ENCODE data around the gene PRRG3.

DNA sequence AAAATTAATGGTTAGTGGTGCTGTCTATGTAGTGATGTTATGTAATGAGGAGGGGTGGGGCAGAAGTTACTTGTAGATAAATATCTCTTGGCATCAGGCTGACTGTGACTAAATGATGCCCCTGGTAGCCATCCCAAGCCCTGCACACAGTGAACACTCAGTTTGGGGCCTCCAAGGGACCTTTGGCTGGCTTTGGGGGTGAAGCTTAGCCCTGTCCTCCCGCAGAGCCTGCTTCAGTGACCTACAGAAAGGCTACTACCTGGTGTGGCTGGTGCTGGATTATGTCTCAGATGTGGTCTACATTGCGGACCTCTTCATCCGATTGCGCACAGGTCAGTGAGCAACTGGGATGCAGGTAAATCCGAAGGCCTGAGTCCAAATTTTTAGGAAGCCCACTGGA is 47.1 kb downstream of the PRRG3 start:
- TF ChIP-seq CTCF (conservative IDR thresholded peaks at IDR 0.05) (no peak), ZFX (IDR thresholded peaks at IDR 0.05) (no peak)

Data from C4-2B (cell line).